ENCODE measurements around the gene FBXL7.

GRCh38 chr5:15936505-15937245, 436.7 kb downstream of the FBXL7 start:
- TF ChIP-seq POLR2A (IDR thresholded peaks at IDR 0.05; ENCODE audit: low read depth, low read length) (no peak), CTCF (IDR thresholded peaks at IDR 0.05; ENCODE audit: extremely low read depth in 1 of 2, insufficient read depth in 1 of 2, low read depth in 1 of 2, low read length in 2 of 2) (no peak)

Data from endothelial cell of umbilical vein (primary cell).